Measurements from ENCODE around the gene GABRB3. TPM values are rescaled to one million over a fixed set of nuclear protein-coding genes. Genes with fewer than 3 reads are reported as not detected.

GABRB3 gene
- total RNA-seq (2014; rRNA removed; shearing (Covaris generic)): not detected in 2 replicates

- DNase-seq (ENCODE audit: low read depth): no peak
Observed at GRCh38 chr15:26772154-26773066, at the start of gene GABRB3. TSS of gene GABRB3 (minus strand) at chr15:26773066.

- no peak for DNase-seq (ENCODE audit: low read depth)
Observed at GRCh38 chr15:26807517-26808427, 34.9 kb upstream of the GABRB3 start.

DNA sequence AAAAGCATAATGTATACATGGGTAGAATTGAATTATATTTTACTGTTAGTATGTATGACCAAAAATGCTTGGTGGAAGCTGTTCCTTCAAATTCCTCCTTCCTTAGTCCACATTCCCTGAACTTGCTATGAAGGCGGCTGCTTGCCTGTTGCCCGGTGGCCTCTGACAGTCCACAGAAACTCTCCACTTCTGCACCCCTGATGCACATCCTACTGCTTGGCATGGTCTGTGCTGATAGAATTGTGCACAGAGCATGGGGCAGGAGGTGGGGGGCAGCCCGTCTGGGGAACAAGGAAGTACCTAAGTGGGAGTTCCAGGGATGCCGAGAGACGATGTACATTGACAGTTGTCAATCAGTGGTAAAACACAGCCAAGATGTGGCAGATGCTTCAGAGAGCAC, 33.7 kb upstream of the GABRB3 start:
- DNase-seq (ENCODE audit: low read depth): no peak

DNA sequence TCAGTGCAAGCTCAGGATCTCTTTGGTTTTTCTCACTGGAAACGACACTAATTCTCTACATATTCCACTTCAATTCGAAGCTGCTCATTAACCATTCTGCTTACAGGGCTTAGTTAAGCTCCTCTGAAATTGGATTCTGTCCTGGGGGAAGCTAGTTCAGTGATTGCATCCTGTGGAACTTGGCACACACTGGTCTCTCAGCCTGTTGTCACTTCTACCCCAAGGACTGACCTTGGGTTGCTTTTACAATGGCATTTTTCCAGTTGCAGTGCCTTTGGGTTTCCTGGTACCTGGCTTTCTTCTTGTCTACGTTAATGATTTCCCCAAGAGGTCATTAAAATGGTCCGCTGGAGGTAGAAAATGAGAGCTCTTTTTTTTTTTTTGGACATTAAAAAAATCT, 33.3 kb upstream of the GABRB3 start:
- no peak for DNase-seq (ENCODE audit: low read depth)

DNA sequence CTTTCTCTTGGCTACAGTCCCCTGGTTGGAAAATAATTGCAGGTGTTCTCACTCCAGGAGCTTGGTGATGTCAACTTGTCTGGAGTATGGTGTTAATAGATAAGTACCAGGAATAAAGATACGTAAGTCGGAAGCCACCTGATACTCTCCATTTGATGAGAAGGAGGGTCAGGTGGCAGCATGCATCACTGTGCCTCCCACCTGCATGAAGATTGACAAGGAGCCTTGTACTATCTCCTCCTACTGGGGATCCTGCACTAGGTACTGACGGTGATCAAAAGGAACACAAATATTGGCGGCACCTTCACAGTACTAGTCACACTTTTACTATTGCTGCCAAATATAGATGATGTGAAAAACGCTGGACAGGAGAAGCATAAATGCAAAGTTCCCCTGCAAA, 32.6 kb upstream of the GABRB3 start:
- no peak for DNase-seq (ENCODE audit: low read depth)

DNA sequence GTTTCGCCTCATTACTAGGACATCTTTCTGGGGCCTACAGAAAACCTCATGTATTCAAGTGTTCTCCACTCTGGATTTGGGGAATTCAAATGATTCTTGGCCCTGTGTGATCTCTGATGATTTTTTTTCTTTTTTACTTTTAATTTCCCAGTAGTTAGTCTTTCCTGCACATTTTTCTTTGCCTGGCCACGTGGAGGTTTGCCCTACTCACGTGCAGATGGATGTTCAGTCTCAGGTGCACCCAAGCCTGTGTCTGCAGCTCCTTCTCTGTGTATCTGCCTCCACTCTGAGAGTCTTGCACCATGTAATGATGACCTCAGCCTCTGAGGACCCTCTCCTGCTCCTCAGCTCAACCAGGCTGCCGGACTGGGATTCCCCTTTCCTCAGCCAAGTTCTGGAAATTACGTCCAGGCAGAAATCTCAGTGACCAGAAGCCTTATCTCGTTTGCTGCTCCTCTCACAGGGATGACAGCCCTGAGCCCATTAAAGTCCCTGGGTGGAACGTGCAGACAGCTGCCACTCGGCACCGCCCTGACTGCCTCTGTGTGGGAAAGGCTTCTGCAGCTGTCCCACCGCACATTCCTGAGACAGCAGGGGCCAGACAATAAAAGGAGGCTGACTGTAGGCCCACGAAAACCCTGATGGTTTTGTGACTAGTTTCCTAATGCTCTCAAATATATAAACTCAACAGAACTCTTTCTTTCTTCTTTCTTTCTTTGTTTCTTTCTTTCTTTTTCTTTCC, 31.4 kb upstream of the GABRB3 start:
- no peak for DNase-seq (ENCODE audit: low read depth)

GRCh38 chr15:26790118-26790517, 17.3 kb upstream of the GABRB3 start:
- DNase-seq (ENCODE audit: low read depth): no peak

- DNase-seq (ENCODE audit: low read depth): no peak
Observed at GRCh38 chr15:26781816-26782215, 8.9 kb upstream of the GABRB3 start.

DNA sequence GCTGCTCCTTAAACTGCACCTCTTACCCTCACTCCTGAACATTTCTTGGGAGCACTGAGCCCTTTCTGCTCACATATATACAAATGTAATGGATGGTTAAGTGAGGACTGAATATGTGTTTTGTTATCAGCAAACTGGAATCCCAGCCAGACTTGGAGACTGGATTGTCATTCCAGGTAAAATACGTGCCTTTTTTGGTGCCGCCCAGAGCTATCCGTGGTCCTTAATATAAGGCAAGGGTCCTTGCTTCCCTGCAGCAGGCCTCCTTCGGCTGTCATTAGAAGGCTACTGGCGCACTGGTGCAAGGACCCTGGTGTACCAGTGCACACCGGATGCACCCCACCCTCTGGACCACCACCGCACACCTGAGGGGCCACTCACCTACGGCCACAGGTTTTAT, 1.1 kb upstream of the GABRB3 start:
- DNase-seq (ENCODE audit: low read depth): no peak

GRCh38 chr15:26773067-26773877, 406 bp upstream of the GABRB3 start:
- no peak for DNase-seq (ENCODE audit: low read depth)

- no peak for DNase-seq (ENCODE audit: low read depth)
Observed at GRCh38 chr15:26771578-26772153, 1.2 kb downstream of the GABRB3 start.

DNA sequence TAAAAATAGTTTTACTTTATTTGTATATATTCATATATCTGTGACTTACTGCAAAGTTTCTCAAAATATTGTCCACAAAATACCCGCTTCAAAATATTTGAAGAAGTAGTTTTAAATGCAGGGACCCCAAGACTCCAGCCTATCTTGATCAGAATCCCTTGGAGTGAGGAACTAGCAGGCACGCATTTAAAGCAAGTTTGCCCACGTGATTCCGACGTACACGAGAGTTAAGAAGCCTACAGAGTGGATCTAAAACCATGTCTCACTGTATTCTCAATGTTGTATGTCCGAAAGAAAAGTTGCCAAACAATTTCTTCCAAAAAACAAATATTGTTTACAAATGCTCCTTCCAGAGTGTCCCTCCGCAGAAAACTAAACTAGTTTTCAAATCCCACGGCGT, 1.7 kb downstream of the GABRB3 start:
- DNase-seq (ENCODE audit: low read depth): no peak

DNA sequence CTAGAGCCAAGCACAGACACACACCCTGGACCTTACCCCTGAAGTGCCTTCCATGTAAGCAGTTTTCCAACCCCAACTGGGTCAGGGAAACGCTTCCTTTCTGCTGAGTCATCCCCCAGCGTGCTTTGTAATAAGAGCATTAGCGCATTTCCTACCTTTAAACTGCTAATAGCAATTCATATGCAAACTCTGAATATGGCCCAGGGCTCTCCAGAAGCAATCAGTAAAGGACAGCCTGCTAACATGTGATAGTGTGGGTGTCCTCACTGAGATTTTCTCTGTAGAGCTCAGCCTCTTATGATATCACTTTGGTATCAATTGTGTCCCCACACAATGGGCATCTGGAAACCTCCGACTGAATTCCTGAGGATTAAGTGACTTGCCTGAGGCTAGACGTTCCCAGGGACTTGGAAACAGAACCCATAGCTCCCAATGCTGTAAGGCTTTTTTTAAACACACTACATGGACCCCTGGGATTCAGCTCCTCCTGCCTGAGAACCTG, 5.6 kb downstream of the GABRB3 start:
- no peak for DNase-seq (ENCODE audit: low read depth)

GRCh38 chr15:26766262-26766661, 6.6 kb downstream of the GABRB3 start:
- DNase-seq (ENCODE audit: low read depth): no peak

- no peak for DNase-seq (ENCODE audit: low read depth)
Observed at GRCh38 chr15:26759986-26760385, 12.9 kb downstream of the GABRB3 start.

GRCh38 chr15:26758079-26758478, 14.8 kb downstream of the GABRB3 start:
- DNase-seq (ENCODE audit: low read depth): no peak

GRCh38 chr15:26757141-26757540, 15.7 kb downstream of the GABRB3 start:
- no peak for DNase-seq (ENCODE audit: low read depth)

DNA sequence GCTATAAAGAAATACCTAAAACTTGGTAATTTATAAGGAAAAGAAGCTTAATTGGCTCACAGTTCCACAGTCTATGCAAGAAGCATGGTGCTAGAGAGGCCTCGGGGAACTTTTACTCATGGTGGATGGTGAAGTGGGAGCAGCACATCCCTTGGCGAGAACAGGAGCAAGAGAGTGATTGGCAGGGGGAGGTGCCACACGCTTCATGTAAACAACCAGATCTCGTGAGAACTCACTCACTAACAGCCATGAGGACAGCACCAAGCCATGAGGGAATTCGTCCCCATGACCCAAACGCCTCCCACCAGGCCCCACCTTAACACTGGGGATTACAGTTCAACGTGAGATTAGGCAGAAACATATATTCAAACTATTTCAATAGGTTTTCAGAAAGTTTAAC, 28.0 kb downstream of the GABRB3 start:
- no peak for DNase-seq (ENCODE audit: low read depth)

- no peak for DNase-seq (ENCODE audit: low read depth)
Observed at GRCh38 chr15:26739791-26740190, 33.1 kb downstream of the GABRB3 start.

GRCh38 chr15:26738996-26739395, 33.9 kb downstream of the GABRB3 start:
- no peak for DNase-seq (ENCODE audit: low read depth)
